Urinary bladder (tissue), 4 donors: Measurements from ENCODE around the gene EIPR1. TPM values are rescaled to one million over a fixed set of nuclear protein-coding genes. Genes with fewer than 3 reads are reported as not detected.
"Not testable (repeated sequence)": the region's sequence is repeated elsewhere in the genome, so short reads cannot be mapped to it uniquely, and the experiment has no call there.

Experiments
- DNase-seq: peaks from one replicate; pipeline ENCODE4 v3.0.0-alpha.2; 2015; ENCODE audit errors: extremely low spot score
- H3K27ac ChIP-seq: one replicate; pipeline ENCODE4 v1.5.1; 2013; ENCODE audit warnings: low read depth, mild to moderate bottlenecking, moderate library complexity
- H3K36me3 ChIP-seq: one replicate; pipeline ENCODE4 v1.6.1; 2013; ENCODE audit warnings: mild to moderate bottlenecking, moderate library complexity; ENCODE audit not compliant: insufficient read depth
- H3K4me1 ChIP-seq: one replicate; pipeline ENCODE4 v1.6.1; 2013; ENCODE audit warnings: mild to moderate bottlenecking, moderate library complexity; ENCODE audit not compliant: insufficient read depth
- H3K4me3 ChIP-seq: one replicate; pipeline ENCODE4 v1.5.1; 2013; ENCODE audit warnings: low read depth, low read length
- WGBS: extraction: QIAGEN DNeasy Blood & Tissue Kit; methylation state at CpG from one replicate; pipeline ENCODE4 v1.1.7; 2013; 5-methylcytosine and 5-hydroxymethylcytosine counted together
- polyA plus RNA-seq: library from polyadenylated mRNA; stranded (reverse); fragments of 200-250 nt; gene quantifications from one replicate; pipeline ENCODE4 v1.2.3, GENCODE V29; 2013
- total RNA-seq: library from RNA; depleted of rRNA; stranded (reverse); fragments of >200 nt; gene quantifications from one replicate; pipeline ENCODE4 v1.2.3, GENCODE V29; 2014
- donor health status: healthy with polysubstance abuse.
- donor health status: healthy.

The EIPR1 gene
- total and polyA plus RNA-seq, 2 donors, result 14.9 to 15.0 TPM

- no peak for DNase-seq
- 90% methylated on average over 17 of the region's 17 CpGs for whole genome bisulfite sequencing
These were observed 15.9 kb downstream of the EIPR1 start for GRCh38 chr2:3361518-3362389.

GRCh38 chr2:3357926-3358325 lies 19.7 kb downstream of the EIPR1 start:
- DNase-seq, result no peak
- Histone ChIP-seq H3K4me1 (peaks cover 1% of the 10 kb centered on the region), H3K36me3 (no peaks in the 10 kb centered on the region), H3K4me3 (no peak overlapping the region), H3K27ac (no peak overlapping the region)
- 94% methylated on average over 8 of the region's 8 CpGs for WGBS

More at GRCh38 chr2:3361518-3362389, 15.9 kb downstream of the EIPR1 start:
- Histone ChIP-seq H3K27ac (no peak overlapping the region), H3K4me3 (no peak overlapping the region), H3K4me1 (peaks cover 1% of the 10 kb centered on the region), H3K36me3 (no peaks in the 10 kb centered on the region)

- not testable (repeated sequence) for H3K36me3 ChIP-seq, H3K4me1 ChIP-seq, DNase-seq, H3K4me3 ChIP-seq, H3K27ac ChIP-seq
- WGBS, result 92% methylated on average over 2 of the region's 2 CpGs
These were observed 20.2 kb downstream of the EIPR1 start for GRCh38 chr2:3357446-3357845.

DNA sequence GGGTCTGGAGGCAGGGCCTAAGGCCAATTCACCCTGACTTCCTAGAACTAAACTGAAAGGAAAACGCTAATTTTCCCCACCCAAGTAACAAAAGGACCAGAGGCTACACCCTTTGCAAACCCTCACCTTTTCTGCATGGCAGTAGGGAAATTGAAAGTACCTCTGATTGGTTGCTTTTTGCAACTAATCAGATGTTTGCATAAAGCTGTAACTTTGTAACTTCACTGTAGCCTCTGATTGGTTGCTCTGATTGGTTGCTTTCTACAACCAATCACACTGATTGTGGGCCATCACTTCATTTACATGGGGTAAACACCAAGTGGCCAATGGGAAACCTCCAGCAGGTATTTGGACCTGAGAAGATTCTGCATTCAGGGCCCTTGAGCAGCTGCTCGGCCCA lies 20.8 kb downstream of the EIPR1 start:
- H3K4me1 ChIP-seq, result peaks cover 1% of the 10 kb centered on the region
- WGBS, result 85% methylated on average over 2 of the region's 2 CpGs
- H3K27ac ChIP-seq, result no peak overlapping the region
- no peak for DNase-seq
- no peak overlapping the region for H3K4me3 ChIP-seq
- no peaks in the 10 kb centered on the region for H3K36me3 ChIP-seq

- DNase-seq, result no peak
- H3K36me3 ChIP-seq, result no peaks in the 10 kb centered on the region
- H3K4me1 ChIP-seq, result peaks cover 1% of the 10 kb centered on the region
- 84% methylated on average over 8 of the region's 8 CpGs for WGBS
- no peak overlapping the region for H3K4me3 ChIP-seq
- no peak overlapping the region for H3K27ac ChIP-seq
These were observed 21.6 kb downstream of the EIPR1 start for GRCh38 chr2:3355951-3356569.

DNA sequence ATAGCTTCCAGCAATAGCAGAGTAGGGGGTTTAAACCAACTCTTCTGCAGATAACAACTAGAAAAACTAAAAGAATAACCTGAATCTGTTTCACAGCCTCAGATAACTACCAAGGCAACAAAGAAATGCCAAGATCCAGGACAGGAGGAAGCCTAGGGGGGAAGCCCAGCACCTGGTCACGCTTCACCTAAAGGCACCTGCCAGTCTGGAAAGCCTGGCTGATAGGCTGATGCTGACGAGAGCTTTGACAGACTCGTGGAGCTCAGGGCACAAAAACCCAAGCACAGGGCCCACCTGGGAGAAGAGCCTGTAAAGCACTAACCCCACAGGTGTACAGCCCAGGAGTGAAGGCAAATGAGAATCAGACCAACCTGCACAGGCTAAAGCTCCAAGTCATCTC lies 22.6 kb downstream of the EIPR1 start:
- DNase-seq, result no peak
- H3K27ac ChIP-seq, result no peak overlapping the region
- H3K4me1 ChIP-seq, result peaks cover 1% of the 10 kb centered on the region
- H3K36me3 ChIP-seq, result no peaks in the 10 kb centered on the region
- 93% methylated on average over 3 of the region's 3 CpGs for WGBS
- H3K4me3 ChIP-seq, result no peak overlapping the region

DNA sequence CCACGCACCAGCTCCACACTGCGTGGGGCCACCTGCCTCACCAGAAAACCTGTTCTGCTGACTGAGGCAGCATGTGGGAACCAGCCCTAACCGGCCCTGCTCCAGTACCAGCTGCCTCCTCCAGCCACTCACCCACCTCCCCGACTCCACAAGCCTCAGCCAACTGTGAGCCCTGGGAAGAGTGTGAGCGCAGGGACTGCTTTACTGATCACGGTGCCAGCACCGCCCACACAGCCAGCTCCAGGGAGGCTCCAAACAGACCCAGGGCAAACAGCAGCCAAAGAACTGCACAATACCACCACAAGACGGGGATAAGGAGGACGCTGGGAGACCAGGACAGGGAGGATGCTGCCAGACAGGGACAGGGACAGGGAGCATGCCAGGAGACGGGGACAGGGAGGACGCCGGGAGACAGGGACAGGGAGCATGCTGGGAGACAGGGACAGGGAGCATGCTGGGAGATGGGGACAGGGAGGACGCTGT lies 28.4 kb downstream of the EIPR1 start:
- DNase-seq, result no peak
- Histone ChIP-seq H3K4me1 (no peaks in the 10 kb centered on the region), H3K27ac (no peak overlapping the region), H3K36me3 (no peaks in the 10 kb centered on the region), H3K4me3 (no peak overlapping the region)
- WGBS, result 72% methylated on average over 13 of the region's 13 CpGs

GRCh38 chr2:3348767-3349166 lies 28.9 kb downstream of the EIPR1 start:
- 85% methylated on average over 12 of the region's 12 CpGs for WGBS
- DNase-seq, result no peak
- H3K4me1 ChIP-seq, result no peaks in the 10 kb centered on the region
- no peaks in the 10 kb centered on the region for H3K36me3 ChIP-seq
- H3K27ac ChIP-seq, result no peak overlapping the region
- no peak overlapping the region for H3K4me3 ChIP-seq

DNA sequence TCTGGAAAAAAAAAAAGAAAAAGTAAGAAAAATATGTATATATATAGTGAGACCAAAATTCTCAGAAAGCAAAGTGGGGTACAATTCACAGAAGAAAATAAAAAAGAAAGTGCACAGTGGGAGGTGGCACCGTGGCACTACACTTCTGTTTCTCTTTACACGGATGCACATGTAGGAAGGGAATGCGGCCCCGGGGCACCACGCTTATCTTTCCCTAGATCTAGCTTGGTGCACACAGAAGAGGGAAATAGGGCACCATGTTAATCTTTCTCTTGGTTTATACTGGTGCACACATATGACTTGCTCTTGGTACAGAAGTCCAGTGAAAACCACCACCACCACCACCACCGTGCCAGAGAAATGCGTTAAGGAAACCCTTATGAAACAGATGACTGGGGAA lies 32.0 kb downstream of the EIPR1 start:
- Histone ChIP-seq H3K4me1 (no peaks in the 10 kb centered on the region), H3K27ac (no peak overlapping the region), H3K4me3 (no peak overlapping the region), H3K36me3 (no peaks in the 10 kb centered on the region)
- no peak for DNase-seq
- 94% methylated on average over 7 of the region's 7 CpGs for WGBS

DNA sequence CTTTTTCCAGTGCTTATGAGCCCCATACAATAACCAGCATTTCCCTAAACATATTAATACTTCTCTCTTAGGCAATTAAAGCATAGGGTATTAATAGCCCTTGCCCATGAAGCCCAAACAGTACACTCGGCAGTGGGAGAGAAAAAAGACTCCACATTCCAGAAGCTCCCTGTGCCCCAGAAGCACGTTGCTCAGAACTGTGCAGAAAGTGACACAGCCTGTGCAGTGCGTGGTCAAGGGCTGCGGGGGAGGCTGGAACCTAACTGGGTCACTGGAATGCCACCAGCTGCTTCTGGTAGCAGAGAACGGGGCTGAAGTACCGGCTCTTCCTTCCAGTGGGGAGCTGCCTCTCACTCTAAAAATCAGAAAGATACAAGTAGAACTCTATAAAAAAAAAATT lies 32.7 kb downstream of the EIPR1 start:
- 93% methylated on average over 6 of the region's 6 CpGs for WGBS
- no peak for DNase-seq

DNA sequence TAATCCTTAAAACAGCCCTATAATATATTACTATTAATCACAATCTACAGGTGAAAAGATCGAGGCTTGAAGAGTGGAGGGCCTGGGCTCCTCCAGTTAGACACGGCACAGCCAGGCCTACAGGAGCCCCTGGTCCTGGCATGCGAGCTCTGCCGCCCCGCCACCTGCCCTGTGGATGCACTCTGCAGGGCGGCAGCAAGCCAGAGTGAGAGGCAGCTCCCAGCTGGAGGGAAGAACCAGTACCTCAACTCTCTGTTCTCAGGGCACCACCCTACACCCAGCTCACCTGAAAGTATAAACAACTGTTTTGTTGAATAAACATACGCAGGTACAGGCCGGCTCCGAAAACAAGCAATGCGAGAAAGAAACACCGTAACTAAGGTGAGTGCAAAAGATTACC lies 34.6 kb downstream of the EIPR1 start:
- WGBS, result 87% methylated on average over 11 of the region's 11 CpGs
- Histone ChIP-seq H3K27ac (no peak overlapping the region), H3K4me1 (no peaks in the 10 kb centered on the region), H3K4me3 (no peak overlapping the region), H3K36me3 (no peaks in the 10 kb centered on the region)
- DNase-seq, result no peak

More for the DNA sequence above, 32.7 kb downstream of the EIPR1 start:
- Histone ChIP-seq H3K27ac (no peak overlapping the region), H3K4me1 (no peaks in the 10 kb centered on the region), H3K36me3 (no peaks in the 10 kb centered on the region), H3K4me3 (no peak overlapping the region)

- no peak overlapping the region for H3K4me3 ChIP-seq
- DNase-seq, result no peak
- no peaks in the 10 kb centered on the region for H3K4me1 ChIP-seq
- H3K36me3 ChIP-seq, result no peaks in the 10 kb centered on the region
- H3K27ac ChIP-seq, result no peak overlapping the region
- 96% methylated on average over 9 of the region's 9 CpGs for WGBS
These were observed 35.3 kb downstream of the EIPR1 start for GRCh38 chr2:3342324-3342723.

DNA sequence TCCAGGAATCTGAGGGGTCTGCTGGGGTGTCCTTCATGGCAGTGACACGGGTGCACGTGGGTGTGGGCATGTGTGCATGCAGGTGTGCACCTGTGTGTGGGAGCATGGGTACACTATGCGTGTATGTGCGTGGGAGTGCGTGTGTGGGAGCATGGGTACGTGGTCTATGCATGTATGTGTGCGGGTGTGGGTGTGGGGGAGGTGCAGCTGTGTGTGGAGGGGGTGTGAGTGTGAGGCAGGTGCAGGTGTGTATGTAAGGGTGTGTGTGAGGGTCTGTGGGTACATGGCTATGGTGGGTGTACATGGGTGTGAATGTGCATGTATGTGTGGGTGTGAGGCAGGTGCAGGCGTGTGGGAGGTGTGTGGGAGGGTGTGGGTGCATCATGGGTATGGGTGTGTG lies 36.3 kb downstream of the EIPR1 start:
- 95% methylated on average over 8 of the region's 8 CpGs for WGBS
- Histone ChIP-seq H3K4me3 (no peak overlapping the region), H3K4me1 (no peaks in the 10 kb centered on the region), H3K27ac (no peak overlapping the region), H3K36me3 (no peaks in the 10 kb centered on the region)
- no peak for DNase-seq

DNA sequence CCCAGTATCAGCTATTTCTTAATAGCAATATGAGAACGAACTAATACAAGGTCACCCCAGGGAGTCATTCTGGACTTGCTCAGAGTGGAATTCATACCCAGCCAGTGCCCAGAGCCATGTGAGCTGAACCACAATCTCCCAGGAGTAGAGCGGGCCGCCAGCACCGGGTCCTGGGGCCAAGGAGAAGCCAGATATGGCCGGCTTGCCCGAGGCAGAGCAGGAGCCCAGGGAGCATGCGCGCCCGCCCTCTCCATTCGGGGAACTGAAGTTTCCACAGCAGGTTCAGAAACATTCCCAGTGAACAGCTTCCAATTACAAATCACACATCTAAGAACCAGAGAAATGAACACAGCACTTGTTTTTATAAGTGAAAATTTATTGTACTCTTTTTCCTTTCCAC lies 37.5 kb downstream of the EIPR1 start:
- Histone ChIP-seq H3K4me1 (no peaks in the 10 kb centered on the region), H3K4me3 (no peak overlapping the region), H3K36me3 (no peaks in the 10 kb centered on the region), H3K27ac (no peak overlapping the region)
- no peak for DNase-seq
- WGBS, result 97% methylated on average over 10 of the region's 10 CpGs
